HG02623 (cell line): Measurements from ENCODE around the gene TRIM56.
"Not testable (repeated sequence)": the region's sequence is repeated elsewhere in the genome, so short reads cannot be mapped to it uniquely, and the experiment has no call there.

Experiments
- ATAC-seq: cut with Tn5 transposase; IDR thresholded peaks from one replicate; pipeline ENCODE4 v1.9.1; 2021; ENCODE audit warnings: moderate library complexity; ENCODE audit not compliant: unreplicated experiment

TRIM56 gene

GRCh38 chr7:101085162-101085964 lies at the start of gene TRIM56:
TSS of gene TRIM56 (plus strand) at chr7:101085481. CDS start at chr7:101087313, 1,832 bp downstream.
- peak; percentile 74 for ATAC-seq

- no peak for ATAC-seq
These were observed 49.3 kb upstream of the TRIM56 start for GRCh38 chr7:101035941-101036340.

- not testable (repeated sequence) for ATAC-seq
These were observed 44.0 kb upstream of the TRIM56 start for GRCh38 chr7:101041283-101041682.

- no peak for ATAC-seq
These were observed 26.9 kb upstream of the TRIM56 start for GRCh38 chr7:101058355-101058754.

- no peak for ATAC-seq
These were observed 25.7 kb upstream of the TRIM56 start for GRCh38 chr7:101059620-101059942.

- no peak for ATAC-seq
These were observed 24.3 kb upstream of the TRIM56 start for GRCh38 chr7:101060992-101061391.

- ATAC-seq, result not testable (repeated sequence)
These were observed 21.1 kb upstream of the TRIM56 start for GRCh38 chr7:101064176-101064550.

- not testable (repeated sequence) for ATAC-seq
These were observed 20.1 kb upstream of the TRIM56 start for GRCh38 chr7:101065162-101065561.

GRCh38 chr7:101066141-101066832 lies 19.0 kb upstream of the TRIM56 start:
- ATAC-seq, result no peak

GRCh38 chr7:101066833-101067177 lies 18.5 kb upstream of the TRIM56 start:
- no peak for ATAC-seq

GRCh38 chr7:101068401-101068800 lies 16.9 kb upstream of the TRIM56 start:
- no peak for ATAC-seq

GRCh38 chr7:101071362-101072104 lies 13.7 kb upstream of the TRIM56 start:
- not testable (repeated sequence) for ATAC-seq

- ATAC-seq, result no peak
These were observed 9.6 kb upstream of the TRIM56 start for GRCh38 chr7:101075646-101076045.

- not testable (repeated sequence) for ATAC-seq
These were observed 9.1 kb upstream of the TRIM56 start for GRCh38 chr7:101076183-101076582.

GRCh38 chr7:101077303-101078086 lies 7.8 kb upstream of the TRIM56 start:
- peak; percentile 40 for ATAC-seq

- ATAC-seq, result no peak
These were observed 3.8 kb upstream of the TRIM56 start for GRCh38 chr7:101081432-101081831.

- no peak for ATAC-seq
These were observed 468 bp upstream of the TRIM56 start for GRCh38 chr7:101084865-101085161.

GRCh38 chr7:101087334-101088068 lies 2.2 kb downstream of the TRIM56 start:
- ATAC-seq, result no peak

- ATAC-seq, result no peak
These were observed 2.8 kb downstream of the TRIM56 start for GRCh38 chr7:101088069-101088425.

- ATAC-seq, result no peak
These were observed 3.7 kb downstream of the TRIM56 start for GRCh38 chr7:101088858-101089529.
